ENCODE measurements around the gene ACSS3.

The ACSS3 gene

GRCh38 chr12:81303935-81304334 is 226.1 kb downstream of the ACSS3 start:
- no peak for DNase-seq
